AG04450 (cell line): ENCODE data around the gene CHCHD4. TPM values are rescaled to one million over a fixed set of nuclear protein-coding genes. Genes with fewer than 3 reads are reported as not detected.

ENCODE experiments used
- CTCF ChIA-PET: fragments of 300-600, 350-600 bp; formaldehyde crosslinking; extraction: SDS; loops from one replicate; lab custom pipeline; 2022; ENCODE audit warnings: antibody characterized with exemption, inconsistent platforms; lab: Charles Lee
- POLR2A ChIA-PET: fragments of 350-600 bp; formaldehyde crosslinking; extraction: SDS; loops from one replicate; lab custom pipeline; 2021; ENCODE audit warnings: antibody characterized with exemption, inconsistent platforms; lab: Yijun Ruan, JAX
- DNase-seq: peaks from one replicate; pipeline ENCODE4 v3.0.0-alpha.2; 2011; ENCODE audit warnings: low read depth, low spot score
- H3K27ac ChIP-seq: one replicate; pipeline ENCODE4 v1.5.1; 2012; ENCODE audit warnings: low read depth, low read length, control low read depth
- H3K27me3 ChIP-seq: one replicate; pipeline ENCODE4 v1.6.0; 2012; ENCODE audit warnings: low read length; ENCODE audit not compliant: control insufficient read depth, insufficient read depth
- H3K4me3 ChIP-seq: 2 replicates; pipeline ENCODE4 v1.5.1; 2011; ENCODE audit warnings: mild to moderate bottlenecking, low read depth, low read length, control low read depth
- H3K9me3 ChIP-seq: 2 replicates; pipeline ENCODE4 v1.5.1; 2012; ENCODE audit warnings: low read length; ENCODE audit not compliant: control insufficient read depth, insufficient read depth
- polyA plus RNA-seq: library from polyadenylated mRNA; depleted of rRNA; stranded (reverse); fragments of >200 nt; gene quantifications from 2 replicates; pipeline ENCODE4 v1.2.3, GENCODE V29; 2011
- TF ChIP-seq, protein P1 (sequence below): IDR thresholded peaks from 2 replicates; pipeline ENCODE4 v1.5.1; 2011; ENCODE audit warnings: low read depth, low read length, control low read depth, inconsistent platforms

CHCHD4 gene
- polyA plus RNA-seq, 1 experiment, result 11.4 TPM

DNA sequence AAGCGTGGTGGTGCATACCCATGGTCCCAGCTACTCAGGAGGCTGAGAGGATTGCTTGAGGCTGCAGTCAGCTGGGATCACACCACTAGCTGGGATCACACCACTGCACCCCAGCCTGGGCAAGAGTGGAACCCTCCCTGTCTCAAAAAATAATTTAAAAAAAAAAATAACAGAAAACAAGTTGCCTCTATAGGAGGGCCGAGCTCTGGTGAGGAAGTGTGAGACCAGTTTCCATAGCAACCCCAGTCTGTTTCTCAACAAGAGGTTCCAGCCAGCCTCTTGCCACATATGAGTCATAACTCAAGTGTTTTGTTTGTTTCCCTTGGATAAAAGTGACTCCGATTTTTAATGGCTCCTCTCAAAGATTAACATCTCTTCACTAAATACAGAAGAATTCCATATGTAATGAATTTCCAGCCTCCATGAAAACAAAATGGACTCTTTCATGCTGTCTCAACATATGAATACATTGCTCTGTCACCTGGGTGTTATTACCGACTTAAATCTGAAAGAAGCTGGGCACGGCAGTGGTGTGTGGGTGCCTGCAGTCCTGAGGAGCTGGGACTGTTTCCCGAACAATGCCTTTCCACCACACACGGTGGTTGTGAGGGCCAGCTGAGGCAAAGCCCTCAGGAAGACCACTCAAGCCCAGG lies 19.9 kb upstream of the CHCHD4 start:
- ChIA-PET CTCF (interaction anchor here (1.3 to 2.1 kb wide), 5 partner anchors 8 to 248 kb away, joined by 3 to 8 read pairs (median 6); partner anchors contain the start of genes CHCHD4 and TMEM43), POLR2A (interaction anchor here (0.7 to 5.7 kb wide), 7 partner anchors 14 to 507 kb away, joined by 3 to 50 read pairs (median 5); partner anchors contain the start of genes CCDC174, CHCHD4, LSM3 and TMEM43)
- Histone ChIP-seq H3K9me3 (no peaks in the 10 kb centered on the region), H3K27ac (peak overlapping the region; percentile 99), H3K27me3 (no peaks in the 10 kb centered on the region), H3K4me3 (peak overlapping the region; percentile 42)
- peak; percentile 97 for DNase-seq
- TF ChIP-seq, protein P1, sequence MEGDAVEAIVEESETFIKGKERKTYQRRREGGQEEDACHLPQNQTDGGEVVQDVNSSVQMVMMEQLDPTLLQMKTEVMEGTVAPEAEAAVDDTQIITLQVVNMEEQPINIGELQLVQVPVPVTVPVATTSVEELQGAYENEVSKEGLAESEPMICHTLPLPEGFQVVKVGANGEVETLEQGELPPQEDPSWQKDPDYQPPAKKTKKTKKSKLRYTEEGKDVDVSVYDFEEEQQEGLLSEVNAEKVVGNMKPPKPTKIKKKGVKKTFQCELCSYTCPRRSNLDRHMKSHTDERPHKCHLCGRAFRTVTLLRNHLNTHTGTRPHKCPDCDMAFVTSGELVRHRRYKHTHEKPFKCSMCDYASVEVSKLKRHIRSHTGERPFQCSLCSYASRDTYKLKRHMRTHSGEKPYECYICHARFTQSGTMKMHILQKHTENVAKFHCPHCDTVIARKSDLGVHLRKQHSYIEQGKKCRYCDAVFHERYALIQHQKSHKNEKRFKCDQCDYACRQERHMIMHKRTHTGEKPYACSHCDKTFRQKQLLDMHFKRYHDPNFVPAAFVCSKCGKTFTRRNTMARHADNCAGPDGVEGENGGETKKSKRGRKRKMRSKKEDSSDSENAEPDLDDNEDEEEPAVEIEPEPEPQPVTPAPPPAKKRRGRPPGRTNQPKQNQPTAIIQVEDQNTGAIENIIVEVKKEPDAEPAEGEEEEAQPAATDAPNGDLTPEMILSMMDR, result no peak

DNA sequence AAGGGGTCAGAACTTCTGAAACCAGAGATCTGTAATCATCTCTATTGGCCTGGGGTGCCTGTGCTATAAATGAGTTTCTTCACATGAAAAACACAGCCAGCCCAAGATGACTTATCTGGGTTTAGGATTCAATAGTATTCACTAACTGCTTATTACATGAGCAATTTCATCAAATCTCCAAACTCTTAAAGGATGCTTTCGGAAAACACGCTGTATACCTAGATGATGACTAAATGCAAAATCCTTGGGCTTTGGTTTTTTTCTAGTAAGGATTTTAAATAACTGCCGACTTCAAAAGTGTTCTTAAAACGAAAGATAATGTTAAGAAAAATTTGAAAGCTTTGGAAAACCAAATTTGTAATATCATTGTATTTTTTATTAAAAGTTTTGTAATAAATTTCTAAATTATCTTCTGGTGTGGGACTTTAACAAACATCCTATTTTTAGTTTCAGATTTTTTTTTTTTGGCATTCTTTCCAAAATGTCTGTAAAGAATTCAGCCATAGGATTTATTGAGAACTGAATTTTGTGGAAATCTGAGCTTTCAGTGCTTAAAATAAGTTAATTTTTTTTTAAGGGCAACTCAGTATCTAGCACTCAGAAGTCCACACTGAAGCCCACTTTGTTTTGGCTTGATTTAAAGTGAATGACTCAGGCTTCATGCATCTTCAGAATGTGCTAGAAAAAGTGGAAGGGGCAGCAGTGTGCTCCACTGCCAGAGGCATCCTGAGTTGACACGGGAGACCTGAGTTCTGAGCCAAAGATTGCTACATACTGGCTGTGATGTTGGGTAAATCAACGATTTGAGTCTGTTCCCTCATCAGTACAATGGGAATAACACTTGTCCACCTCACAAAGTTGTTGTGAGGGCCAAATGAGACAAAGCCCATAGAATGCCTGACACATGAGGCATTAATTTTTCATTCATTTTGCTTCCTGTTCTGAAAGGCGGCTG lies 18.9 kb upstream of the CHCHD4 start:
- Histone ChIP-seq H3K9me3 (no peaks in the 10 kb centered on the region), H3K27ac (peak overlapping the region; percentile 99), H3K27me3 (no peaks in the 10 kb centered on the region), H3K4me3 (no peak overlapping the region; the same call in 1 of the 2 replicates)
- ChIA-PET POLR2A (interaction anchor here (0.7 to 5.7 kb wide), 5 partner anchors 18 to 1861 kb away, joined by 3 to 50 read pairs (median 4); partner anchors contain the start of genes CHCHD4, LSM3, TMEM43 and XPC), CTCF (interaction anchor here (0.5 to 2.1 kb wide), 5 partner anchors 18 to 411 kb away, joined by 3 to 8 read pairs (median 5); partner anchors contain the start of genes CHCHD4 and TMEM43)
- TF ChIP-seq, protein P1, result no peak
- peak; percentile 83 for DNase-seq

DNA sequence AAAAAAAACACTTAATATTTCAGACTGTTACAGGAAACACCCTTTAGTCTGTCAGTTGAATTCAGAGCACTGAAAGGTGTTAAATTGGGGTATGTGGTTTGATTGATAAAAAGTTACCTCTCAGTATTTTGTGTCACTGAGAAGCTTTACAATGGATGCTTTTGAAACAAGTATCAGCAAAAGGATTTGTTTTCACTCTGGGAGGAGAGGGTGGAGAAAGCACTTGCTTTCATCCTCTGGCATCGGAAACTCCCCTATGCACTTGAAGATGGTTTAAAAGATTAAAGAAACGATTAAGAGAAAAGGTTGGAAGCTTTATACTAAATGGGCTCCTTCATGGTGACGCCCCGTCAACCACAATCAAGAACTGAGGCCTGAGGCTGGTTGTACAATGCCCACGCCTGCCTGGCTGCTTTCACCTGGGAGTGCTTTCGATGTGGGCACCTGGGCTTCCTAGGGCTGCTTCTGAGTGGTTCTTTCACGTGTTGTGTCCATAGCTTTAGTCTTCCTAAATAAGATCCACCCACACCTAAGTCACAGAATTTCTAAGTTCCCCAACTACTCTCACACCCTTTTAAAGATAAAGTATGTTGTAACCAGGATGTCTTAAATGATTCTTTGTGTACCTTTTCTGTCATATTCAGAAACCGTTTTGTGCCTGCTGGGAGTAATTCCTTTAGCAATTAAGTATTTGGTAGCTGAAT lies 18.0 kb upstream of the CHCHD4 start:
- no peak for DNase-seq

GRCh38 chr3:14141602-14142341 lies 17.1 kb upstream of the CHCHD4 start:
- ChIA-PET POLR2A (interaction anchor here (1.2 to 5.7 kb wide), 2 partner anchors 17 to 37 kb away, joined by 3 to 50 read pairs; partner anchors contain the start of genes CHCHD4, LSM3 and TMEM43), CTCF (interaction anchor here (1.0 kb wide), 1 partner anchor 17 kb away, joined by 3 read pairs; the partner anchor contains the start of genes CHCHD4 and TMEM43)
- H3K9me3 ChIP-seq, result no peaks in the 10 kb centered on the region
- H3K27ac ChIP-seq, result peak overlapping the region; percentile 39
- TF ChIP-seq, protein P1, result no peak
- no peaks in the 10 kb centered on the region for H3K27me3 ChIP-seq
- DNase-seq, result no peak
- H3K4me3 ChIP-seq, result no peak overlapping the region

More for the DNA sequence above, 18.0 kb upstream of the CHCHD4 start:
- Histone ChIP-seq H3K27ac (peak overlapping the region; percentile 78), H3K27me3 (no peaks in the 10 kb centered on the region), H3K4me3 (no peak overlapping the region), H3K9me3 (no peaks in the 10 kb centered on the region)
- ChIA-PET POLR2A (interaction anchor here (0.7 to 5.7 kb wide), 2 partner anchors 18 to 1860 kb away, joined by 4 to 50 read pairs; partner anchors contain the start of genes CHCHD4 and TMEM43), CTCF (interaction anchor here (0.5 to 1.6 kb wide), 4 partner anchors 18 to 412 kb away, joined by 3 to 5 read pairs (median 4); partner anchors contain the start of genes CHCHD4 and TMEM43)
- TF ChIP-seq, protein P1, result no peak
